ENCODE results near the gene CAPN15. TPM values are rescaled to one million over a fixed set of nuclear protein-coding genes. Genes with fewer than 3 reads are reported as not detected.
A peak's percentile ranks its signal among the peaks of the same experiment; 100 is the strongest.

Gene CAPN15
- total RNA-seq, 2 experiments from 2014 or later = 86.4 to 91.3 TPM

DNA sequence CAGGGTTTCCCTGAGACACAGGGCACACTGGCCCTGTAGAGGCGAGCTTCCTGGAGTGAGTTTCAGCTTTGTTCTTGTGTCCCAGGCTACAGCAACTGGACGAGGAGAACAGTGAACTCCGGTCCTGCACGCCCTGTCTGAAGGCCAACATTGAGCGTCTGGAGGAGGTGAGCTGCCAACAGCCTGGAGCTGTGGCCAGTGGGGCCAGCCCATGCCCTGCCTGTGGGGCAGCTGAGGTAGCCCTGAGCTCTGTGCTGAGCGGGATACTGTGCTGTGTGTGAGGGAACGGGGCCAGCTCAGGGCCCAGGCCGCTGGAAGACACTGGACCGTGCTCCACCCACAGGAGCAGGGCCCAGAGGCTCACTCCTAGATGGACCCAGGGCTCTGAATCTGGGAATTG lies 8.7 kb upstream of the CAPN15 start:
- Mint-ChIP-seq H3K4me1 (peaks cover 2% of the 10 kb centered on the region), H3K36me3 (no peaks in the 10 kb centered on the region), H3K27ac (no peak overlapping the region), H3K9me3 (no peaks in the 10 kb centered on the region), H3K27me3 (no peaks in the 10 kb centered on the region), H3K4me3 (no peak overlapping the region)
- DNase-seq = no peak

GRCh38 chr16:519425-519824 lies 8.1 kb upstream of the CAPN15 start:
- Mint-ChIP-seq H3K27ac (no peak overlapping the region), H3K36me3 (no peaks in the 10 kb centered on the region), H3K4me1 (peaks cover 6% of the 10 kb centered on the region), H3K4me3 (no peak overlapping the region), H3K9me3 (no peaks in the 10 kb centered on the region), H3K27me3 (no peaks in the 10 kb centered on the region)
- DNase-seq = no peak

DNA sequence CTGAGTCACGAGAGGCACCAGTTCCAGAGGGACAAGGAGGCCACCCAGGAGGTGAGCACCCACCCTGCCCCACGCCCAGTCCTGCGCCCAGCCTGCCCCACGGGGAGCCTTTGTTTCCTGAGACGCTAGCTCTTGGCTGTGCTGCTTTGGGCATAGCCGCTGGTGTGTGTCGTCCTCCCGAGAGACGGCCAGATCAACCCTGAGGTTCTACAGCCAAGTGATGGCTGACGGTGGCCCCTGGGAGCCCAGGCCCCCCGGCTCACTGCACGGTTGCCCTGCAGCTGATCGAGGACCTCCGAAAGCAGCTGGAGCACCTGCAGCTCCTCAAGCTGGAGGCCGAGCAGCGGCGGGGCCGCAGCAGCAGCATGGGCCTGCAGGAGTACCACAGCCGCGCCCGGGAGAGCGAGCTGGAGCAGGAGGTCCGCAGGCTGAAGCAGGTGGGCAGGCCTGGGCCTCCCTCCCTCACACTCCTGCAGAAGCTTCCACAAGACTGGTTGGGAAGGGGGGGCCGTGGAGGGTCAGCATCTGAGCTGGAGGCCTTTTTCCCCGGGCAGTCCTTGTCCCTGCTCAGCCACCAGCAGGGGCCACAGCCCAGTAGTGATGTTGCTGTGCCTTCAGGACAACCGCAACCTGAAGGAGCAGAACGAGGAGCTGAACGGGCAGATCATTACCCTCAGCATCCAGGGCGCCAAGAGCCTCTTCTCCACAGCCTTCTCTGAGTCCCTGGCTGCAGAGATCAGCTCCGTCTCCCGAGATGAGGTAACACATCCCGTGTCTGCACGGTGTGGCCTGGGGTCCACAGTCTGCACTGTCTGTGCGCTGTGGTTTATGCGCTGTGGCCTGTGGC lies 7.4 kb upstream of the CAPN15 start:
- Mint-ChIP-seq H3K27ac (no peak overlapping the region), H3K4me3 (no peak overlapping the region), H3K4me1 (peaks cover 8% of the 10 kb centered on the region), H3K27me3 (no peaks in the 10 kb centered on the region), H3K36me3 (peaks cover under 1% of the 10 kb centered on the region), H3K9me3 (no peaks in the 10 kb centered on the region)
- DNase-seq = no peak

- Mint-ChIP-seq H3K4me1 (peaks cover 16% of the 10 kb centered on the region), H3K27ac (no peak overlapping the region), H3K9me3 (no peaks in the 10 kb centered on the region), H3K4me3 (no peak overlapping the region), H3K36me3 (peaks cover 5% of the 10 kb centered on the region), H3K27me3 (no peaks in the 10 kb centered on the region)
- DNase-seq = no peak
Measured at GRCh38 chr16:520847-521246, 6.7 kb upstream of the CAPN15 start.

GRCh38 chr16:521381-522210 lies 5.9 kb upstream of the CAPN15 start:
- H3K27me3 Mint-ChIP-seq = no peaks in the 10 kb centered on the region
- no peak overlapping the region for H3K27ac Mint-ChIP-seq
- no peak for DNase-seq
- peaks cover 5% of the 10 kb centered on the region for H3K36me3 Mint-ChIP-seq
- H3K4me1 Mint-ChIP-seq = peaks cover 17% of the 10 kb centered on the region
- H3K4me3 Mint-ChIP-seq = no peak overlapping the region
- no peaks in the 10 kb centered on the region for H3K9me3 Mint-ChIP-seq

DNA sequence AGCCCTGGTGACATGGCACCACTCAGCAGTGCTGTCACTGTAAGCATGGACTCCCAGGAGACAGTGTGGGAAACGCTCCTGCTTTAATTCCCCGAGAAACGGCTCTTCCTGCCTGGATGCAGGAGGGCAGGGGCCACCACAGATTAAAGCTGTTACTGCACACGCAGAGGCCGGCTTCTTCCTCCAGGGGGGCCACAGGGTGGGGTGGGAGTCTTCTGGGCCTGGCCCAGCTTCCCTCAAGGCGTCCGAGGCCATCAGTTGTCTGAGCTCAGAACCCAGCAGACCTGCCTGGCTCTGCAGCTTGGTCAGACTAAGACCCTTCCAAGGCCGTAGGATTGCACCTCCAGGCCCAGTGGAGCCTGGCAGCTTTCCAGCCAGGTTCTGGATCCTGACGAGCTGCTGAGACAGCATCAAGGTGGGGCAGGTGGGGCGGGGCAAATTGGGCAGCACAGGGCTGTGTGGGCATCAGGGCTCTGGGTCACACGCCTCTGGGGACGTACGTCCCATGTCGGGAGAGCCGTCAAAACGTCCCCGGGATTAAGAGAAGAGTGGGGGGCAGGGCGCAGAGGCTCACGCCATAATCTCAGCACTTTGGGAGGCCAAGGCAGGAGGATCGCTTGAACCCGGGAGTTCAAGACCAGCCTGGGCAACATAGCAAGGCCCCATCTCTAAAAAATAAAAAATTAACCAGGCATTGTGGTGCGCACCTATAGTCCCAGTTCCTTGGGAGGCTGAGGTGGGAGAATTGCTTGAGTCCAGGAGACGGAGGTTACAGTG lies 5.0 kb upstream of the CAPN15 start:
- Mint-ChIP-seq H3K36me3 (peaks cover 5% of the 10 kb centered on the region), H3K9me3 (no peaks in the 10 kb centered on the region), H3K4me1 (peaks cover 17% of the 10 kb centered on the region), H3K27ac (no peak overlapping the region), H3K4me3 (no peak overlapping the region), H3K27me3 (no peaks in the 10 kb centered on the region)
- DNase-seq = no peak

DNA sequence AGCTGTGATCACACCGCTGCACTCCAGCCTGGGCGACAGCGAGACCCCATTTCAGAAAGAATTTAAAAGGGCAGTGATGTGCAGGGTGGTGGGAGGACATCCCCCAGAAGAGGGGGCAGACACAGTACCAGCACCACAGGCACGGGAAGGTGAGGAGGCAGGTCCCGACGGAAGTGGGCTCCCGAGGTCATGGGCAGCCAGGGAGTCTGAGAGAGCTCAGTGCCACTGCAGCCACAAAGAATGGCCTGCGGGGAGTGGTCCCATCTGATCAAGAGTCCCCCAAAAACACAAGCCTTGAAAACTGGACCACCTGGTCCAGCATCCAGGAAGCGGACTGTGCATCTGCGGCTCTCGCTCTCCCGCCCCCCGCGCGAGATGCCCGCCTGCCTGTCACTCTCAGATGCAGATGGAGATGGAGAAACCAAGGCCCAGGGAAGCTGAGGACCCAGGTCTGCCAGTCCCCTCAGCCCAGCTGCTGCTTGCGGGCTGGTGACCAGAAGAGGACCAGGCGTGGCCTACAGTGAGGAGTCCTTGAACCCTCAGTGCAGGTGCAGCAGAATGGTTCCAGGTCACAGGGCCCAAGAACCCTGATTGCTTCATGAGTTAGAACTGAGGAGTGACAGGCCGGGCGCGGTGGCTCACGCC lies 4.3 kb upstream of the CAPN15 start:
- Mint-ChIP-seq H3K4me3 (no peak overlapping the region), H3K4me1 (peaks cover 17% of the 10 kb centered on the region), H3K27ac (peak overlapping the region; percentile 42)

GRCh38 chr16:524274-525040 lies 3.1 kb upstream of the CAPN15 start:
- no peaks in the 10 kb centered on the region for H3K9me3 Mint-ChIP-seq
- H3K4me3 Mint-ChIP-seq = no peak overlapping the region
- peaks cover 22% of the 10 kb centered on the region for H3K4me1 Mint-ChIP-seq
- peaks cover 11% of the 10 kb centered on the region for H3K36me3 Mint-ChIP-seq
- no peak for DNase-seq
- peak overlapping the region; percentile 97 for H3K27ac Mint-ChIP-seq
- H3K27me3 Mint-ChIP-seq = no peaks in the 10 kb centered on the region

More for the DNA sequence above, 4.3 kb upstream of the CAPN15 start:
- DNase-seq = no peak
- no peaks in the 10 kb centered on the region for H3K27me3 Mint-ChIP-seq
- peaks cover 5% of the 10 kb centered on the region for H3K36me3 Mint-ChIP-seq
- H3K9me3 Mint-ChIP-seq = no peaks in the 10 kb centered on the region

- H3K27me3 Mint-ChIP-seq = no peaks in the 10 kb centered on the region
- no peaks in the 10 kb centered on the region for H3K9me3 Mint-ChIP-seq
- H3K4me3 Mint-ChIP-seq = peak overlapping the region; percentile 86
- peaks cover 11% of the 10 kb centered on the region for H3K36me3 Mint-ChIP-seq
- peaks cover 26% of the 10 kb centered on the region for H3K4me1 Mint-ChIP-seq
- peak overlapping the region; percentile 97 for H3K27ac Mint-ChIP-seq
- peak; percentile 35 for DNase-seq
Measured at GRCh38 chr16:525123-525519, 2.4 kb upstream of the CAPN15 start.

- DNase-seq = peak; percentile 85
- H3K9me3 Mint-ChIP-seq = no peaks in the 10 kb centered on the region
- peaks cover 28% of the 10 kb centered on the region for H3K4me1 Mint-ChIP-seq
- peak overlapping the region; percentile 86 for H3K4me3 Mint-ChIP-seq
- H3K36me3 Mint-ChIP-seq = peaks cover 11% of the 10 kb centered on the region
- no peaks in the 10 kb centered on the region for H3K27me3 Mint-ChIP-seq
- H3K27ac Mint-ChIP-seq = peak overlapping the region; percentile 97
Measured at GRCh38 chr16:525520-526180, 1.9 kb upstream of the CAPN15 start.

GRCh38 chr16:526181-527014 lies 1.1 kb upstream of the CAPN15 start:
- Mint-ChIP-seq H3K27ac (peak overlapping the region; percentile 97), H3K36me3 (peaks cover 11% of the 10 kb centered on the region), H3K4me1 (peaks cover 29% of the 10 kb centered on the region), H3K27me3 (no peaks in the 10 kb centered on the region), H3K9me3 (no peaks in the 10 kb centered on the region), H3K4me3 (peak overlapping the region; percentile 86)
- peak; percentile 41 for DNase-seq

GRCh38 chr16:528111-529011 lies 849 bp downstream of the CAPN15 start:
- Mint-ChIP-seq H3K27ac (peak overlapping the region; percentile 93), H3K4me3 (peak overlapping the region; percentile 93), H3K27me3 (no peaks in the 10 kb centered on the region), H3K36me3 (peaks cover 11% of the 10 kb centered on the region), H3K9me3 (no peaks in the 10 kb centered on the region), H3K4me1 (peaks cover 27% of the 10 kb centered on the region)
- peak; percentile 47 for DNase-seq
